Suprapubic skin (tissue), 4 donors: ENCODE results near the gene KLF13.

Source experiments
- EP300 ChIP-seq: sonication (generic); formaldehyde crosslinking; IDR thresholded peaks from one replicate; pipeline ENCODE4 v1.6.1; 2017; ENCODE audit warnings: antibody characterized with exemption
- POLR2A ChIP-seq, 2 donors: fragments of 450-650 bp; IDR thresholded peaks; one replicate each; pipeline ENCODE4 v1.6.1; 2017; ENCODE audit warnings: antibody characterized with exemption in 2 of 2, mild to moderate bottlenecking in 2 of 2, moderate library complexity in 2 of 2
- POLR2AphosphoS5 ChIP-seq, 3 donors: sonication (generic); formaldehyde crosslinking; IDR thresholded peaks; one replicate each; pipeline ENCODE4 v1.6.1; 2017; ENCODE audit warnings: antibody characterized with exemption in 3 of 3
- TF ChIP-seq, protein P1 (sequence below), 2 donors: fragments of 200-600 bp in 1 of 2; fragments of 450-650 bp in 1 of 2; sonication (generic) in 1 of 2; IDR thresholded peaks; one replicate each; pipeline ENCODE4 v1.5.1; 2016 to 2019; ENCODE audit warnings: antibody characterized with exemption in 2 of 2, mild to moderate bottlenecking in 1 of 2, moderate library complexity in 1 of 2

DNA sequence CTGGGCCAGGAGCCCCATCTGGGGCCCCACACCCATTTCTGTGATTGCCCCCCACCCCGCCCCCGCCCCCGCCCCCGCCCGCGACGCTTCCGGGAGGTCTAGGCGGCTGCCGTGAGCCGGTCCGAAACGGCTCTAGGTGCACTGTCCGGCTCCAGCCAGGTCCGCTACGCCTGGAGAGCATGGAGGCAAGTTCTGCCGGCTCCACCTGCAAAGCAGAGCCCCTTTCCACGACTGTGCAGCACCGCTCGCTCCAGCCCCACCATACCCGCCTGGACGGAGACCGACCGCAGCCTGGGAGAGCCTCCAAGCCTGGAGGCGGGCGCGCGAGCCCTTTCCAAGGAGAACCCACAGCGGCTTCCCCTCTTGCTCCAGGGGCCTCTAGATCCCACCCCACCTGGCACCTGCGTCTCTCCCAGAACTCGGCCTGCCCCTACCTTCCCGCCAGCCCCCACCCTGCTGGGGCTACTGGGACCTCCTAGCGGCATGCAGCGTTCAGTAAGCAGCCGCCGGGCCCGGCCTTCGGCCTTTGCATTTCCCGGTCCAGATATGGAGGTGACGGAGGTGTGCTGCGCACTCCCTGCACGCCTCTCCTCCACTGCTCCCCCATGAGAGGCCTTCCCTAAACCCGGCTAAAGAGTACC lies 66.2 kb downstream of the KLF13 start:
- TF ChIP-seq POLR2A (IDR thresholded peaks at IDR 0.05), result no peak
- TF ChIP-seq EP300, result no peak
- TF ChIP-seq, protein P1, sequence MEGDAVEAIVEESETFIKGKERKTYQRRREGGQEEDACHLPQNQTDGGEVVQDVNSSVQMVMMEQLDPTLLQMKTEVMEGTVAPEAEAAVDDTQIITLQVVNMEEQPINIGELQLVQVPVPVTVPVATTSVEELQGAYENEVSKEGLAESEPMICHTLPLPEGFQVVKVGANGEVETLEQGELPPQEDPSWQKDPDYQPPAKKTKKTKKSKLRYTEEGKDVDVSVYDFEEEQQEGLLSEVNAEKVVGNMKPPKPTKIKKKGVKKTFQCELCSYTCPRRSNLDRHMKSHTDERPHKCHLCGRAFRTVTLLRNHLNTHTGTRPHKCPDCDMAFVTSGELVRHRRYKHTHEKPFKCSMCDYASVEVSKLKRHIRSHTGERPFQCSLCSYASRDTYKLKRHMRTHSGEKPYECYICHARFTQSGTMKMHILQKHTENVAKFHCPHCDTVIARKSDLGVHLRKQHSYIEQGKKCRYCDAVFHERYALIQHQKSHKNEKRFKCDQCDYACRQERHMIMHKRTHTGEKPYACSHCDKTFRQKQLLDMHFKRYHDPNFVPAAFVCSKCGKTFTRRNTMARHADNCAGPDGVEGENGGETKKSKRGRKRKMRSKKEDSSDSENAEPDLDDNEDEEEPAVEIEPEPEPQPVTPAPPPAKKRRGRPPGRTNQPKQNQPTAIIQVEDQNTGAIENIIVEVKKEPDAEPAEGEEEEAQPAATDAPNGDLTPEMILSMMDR (IDR thresholded peaks at IDR 0.05), result no peak
- no peak for TF ChIP-seq POLR2AphosphoS5 (IDR thresholded peaks at IDR 0.05)
